Astrocyte of the cerebellum (primary cell): Measurements from ENCODE around the gene DNAH5.

Source experiments
- DNase-seq: peaks from one replicate; pipeline ENCODE4 v3.0.0-alpha.2; 2011; ENCODE audit warnings: low read depth
- H3K4me3 ChIP-seq: 2 replicates; pipeline ENCODE4 v1.5.1; 2011; ENCODE audit warnings: mild to moderate bottlenecking, low read depth, low read length, moderate library complexity
- in situ Hi-C: cut with HindIII; loops from 2 replicates; pipeline ENCODE4 v1.10.0; 2017; ENCODE audit warnings: low sequenced_read_pairs
- TF ChIP-seq, protein P1 (sequence below): IDR thresholded peaks from 2 replicates; pipeline ENCODE4 v1.5.1; 2012; ENCODE audit warnings: low read length, low read depth, moderate library complexity, mild to moderate bottlenecking; ENCODE audit errors: missing control alignments

The DNAH5 gene

DNA sequence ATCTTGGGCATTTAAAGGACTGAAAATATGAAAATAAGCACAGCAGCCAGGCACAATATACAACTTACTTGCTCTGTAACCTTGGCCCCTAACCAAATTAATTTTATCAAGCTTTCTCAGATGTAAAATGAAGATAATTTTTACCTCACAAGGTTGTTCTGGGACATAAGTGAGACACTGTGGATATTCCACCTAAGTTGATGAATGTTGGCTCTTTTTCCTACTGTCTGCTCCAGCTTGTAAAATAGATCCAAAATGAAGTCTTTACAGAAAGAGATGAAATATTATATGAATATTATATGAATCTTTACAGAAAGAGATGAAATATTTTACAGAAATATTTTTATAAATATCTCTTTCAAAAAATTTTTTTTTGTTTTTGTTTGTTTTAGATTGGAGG lies 270.1 kb downstream of the DNAH5 start:
- no peak for DNase-seq
- H3K4me3 ChIP-seq = no peak overlapping the region
- TF ChIP-seq, protein P1, sequence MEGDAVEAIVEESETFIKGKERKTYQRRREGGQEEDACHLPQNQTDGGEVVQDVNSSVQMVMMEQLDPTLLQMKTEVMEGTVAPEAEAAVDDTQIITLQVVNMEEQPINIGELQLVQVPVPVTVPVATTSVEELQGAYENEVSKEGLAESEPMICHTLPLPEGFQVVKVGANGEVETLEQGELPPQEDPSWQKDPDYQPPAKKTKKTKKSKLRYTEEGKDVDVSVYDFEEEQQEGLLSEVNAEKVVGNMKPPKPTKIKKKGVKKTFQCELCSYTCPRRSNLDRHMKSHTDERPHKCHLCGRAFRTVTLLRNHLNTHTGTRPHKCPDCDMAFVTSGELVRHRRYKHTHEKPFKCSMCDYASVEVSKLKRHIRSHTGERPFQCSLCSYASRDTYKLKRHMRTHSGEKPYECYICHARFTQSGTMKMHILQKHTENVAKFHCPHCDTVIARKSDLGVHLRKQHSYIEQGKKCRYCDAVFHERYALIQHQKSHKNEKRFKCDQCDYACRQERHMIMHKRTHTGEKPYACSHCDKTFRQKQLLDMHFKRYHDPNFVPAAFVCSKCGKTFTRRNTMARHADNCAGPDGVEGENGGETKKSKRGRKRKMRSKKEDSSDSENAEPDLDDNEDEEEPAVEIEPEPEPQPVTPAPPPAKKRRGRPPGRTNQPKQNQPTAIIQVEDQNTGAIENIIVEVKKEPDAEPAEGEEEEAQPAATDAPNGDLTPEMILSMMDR = no peak
- in situ Hi-C loops = no loop called here

DNA sequence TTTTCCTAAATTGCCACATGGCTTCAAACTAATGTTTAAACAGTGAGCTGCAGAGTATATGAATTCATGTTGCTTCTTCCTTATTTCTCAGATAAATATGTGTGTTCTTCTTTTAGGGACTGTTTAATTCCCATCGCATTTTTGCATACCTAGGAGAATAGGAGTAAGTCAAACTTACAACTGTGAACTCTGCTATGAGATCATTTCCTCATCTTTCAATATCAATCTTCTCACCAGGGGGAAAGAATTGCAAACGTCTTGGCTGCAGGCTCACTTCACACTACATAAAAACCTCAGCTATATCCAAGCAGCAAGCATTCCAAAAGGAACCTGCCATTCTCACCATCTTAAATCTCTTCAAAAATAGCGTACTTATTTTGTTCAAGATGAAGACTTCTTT lies 271.0 kb downstream of the DNAH5 start:
- in situ Hi-C loops = no loop called here
- TF ChIP-seq, protein P1 = no peak
- DNase-seq = no peak
- no peak overlapping the region for H3K4me3 ChIP-seq

DNA sequence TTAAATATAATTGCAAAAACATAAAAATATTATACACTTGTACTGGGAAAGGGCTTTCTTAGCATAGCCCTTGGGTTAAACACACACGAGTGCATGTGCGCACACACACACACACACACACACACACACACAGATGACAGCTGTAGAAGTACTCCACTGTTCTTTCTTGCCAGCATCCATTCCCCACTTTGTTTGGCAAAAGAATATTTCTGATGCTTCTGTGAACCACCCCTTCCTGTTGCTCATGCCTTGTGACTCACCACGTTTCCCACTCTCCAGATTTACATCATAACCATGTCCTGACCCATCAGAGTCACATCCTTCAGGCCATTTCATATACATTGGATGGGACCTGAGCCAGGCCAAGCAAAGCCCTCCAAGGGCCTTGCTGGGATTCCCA lies 280.1 kb downstream of the DNAH5 start:
- TF ChIP-seq, protein P1 = no peak
- H3K4me3 ChIP-seq = no peak overlapping the region
- in situ Hi-C loops = no loop called here
- DNase-seq = peak; percentile 50

DNA sequence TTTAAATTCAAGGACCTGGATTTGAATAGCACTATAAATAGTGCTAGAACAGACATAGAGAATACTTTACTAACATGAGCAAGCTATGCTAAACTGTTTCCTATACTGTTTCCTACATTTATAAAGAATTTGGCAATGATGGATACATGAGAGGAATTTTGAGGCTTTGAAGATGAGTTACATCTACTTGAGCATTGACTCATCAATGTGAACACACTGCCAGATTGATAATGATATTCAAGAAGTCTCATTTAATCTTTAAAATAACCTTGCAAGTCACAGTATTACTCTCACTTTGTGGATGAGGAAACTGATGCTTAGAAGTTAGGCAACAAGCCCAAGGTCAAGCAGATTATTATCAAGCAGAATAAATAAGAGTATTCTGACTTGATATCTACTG lies 281.9 kb downstream of the DNAH5 start:
- no peak overlapping the region for H3K4me3 ChIP-seq
- DNase-seq = no peak
- TF ChIP-seq, protein P1 = no peak
- in situ Hi-C loops = no loop called here

DNA sequence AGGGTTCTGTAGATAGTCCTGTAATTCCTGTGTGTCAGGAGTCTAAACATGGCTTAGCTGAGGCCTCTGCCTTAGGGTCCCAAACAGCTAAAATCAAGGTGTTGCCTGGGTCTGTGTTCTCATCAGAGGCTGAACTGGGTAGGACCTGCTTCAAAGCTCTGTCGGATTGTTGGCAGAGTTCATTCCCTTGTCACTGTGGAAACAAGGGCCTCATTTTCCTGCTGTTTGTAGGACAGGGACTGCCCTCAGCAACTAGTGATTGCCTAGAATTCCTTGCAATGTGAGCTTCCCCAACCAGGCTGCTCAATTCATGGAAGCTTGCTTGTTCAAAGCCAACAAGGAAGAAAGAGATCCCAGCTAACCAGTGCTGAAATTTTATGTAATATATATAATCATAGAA lies 283.2 kb downstream of the DNAH5 start:
- TF ChIP-seq, protein P1 = no peak
- H3K4me3 ChIP-seq = no peak overlapping the region
- no peak for DNase-seq
- in situ Hi-C loops = no loop called here

DNA sequence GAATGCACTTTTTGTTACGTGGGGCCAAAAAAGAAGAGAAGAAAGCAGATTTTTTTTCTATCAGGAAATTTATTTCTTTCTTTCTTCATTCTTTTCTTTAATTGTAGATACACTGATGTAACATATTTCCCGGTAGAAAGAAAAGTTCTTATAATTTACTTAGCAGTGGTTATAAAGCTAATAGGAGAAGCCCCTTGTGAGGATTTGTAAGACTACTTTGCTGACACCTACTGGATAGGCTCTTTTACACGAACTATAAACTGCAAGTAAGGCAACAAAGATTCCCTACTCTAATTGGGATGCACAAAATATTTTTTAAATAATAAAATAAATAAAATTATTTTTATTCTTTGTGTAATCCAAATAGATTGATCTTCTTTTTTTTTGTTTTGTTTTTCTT lies 284.4 kb downstream of the DNAH5 start:
- in situ Hi-C loops = no loop called here
- H3K4me3 ChIP-seq = no peak overlapping the region
- DNase-seq = peak; percentile 11
- TF ChIP-seq, protein P1 = peak; percentile 7

DNA sequence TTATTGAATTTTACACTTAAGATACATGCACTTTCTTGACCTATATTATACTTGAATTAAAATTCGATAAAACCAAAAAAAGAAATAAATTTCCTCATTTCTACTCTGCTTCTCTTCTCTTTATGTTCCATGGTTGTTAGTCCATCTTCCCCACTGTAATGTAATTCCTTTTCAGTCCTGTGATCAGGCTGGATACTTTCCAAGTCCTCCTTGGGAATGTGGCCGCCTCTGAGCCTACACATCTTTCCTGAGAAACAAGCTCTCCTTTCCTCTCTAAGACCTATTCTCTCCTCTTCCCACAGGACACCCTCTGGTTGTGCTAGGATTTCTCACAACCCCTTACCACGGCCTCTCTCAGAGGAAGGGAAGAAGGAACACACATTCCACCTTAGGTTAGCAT lies 285.1 kb downstream of the DNAH5 start:
- in situ Hi-C loops = no loop called here
- no peak overlapping the region for H3K4me3 ChIP-seq
- peak; percentile 16 for DNase-seq
- TF ChIP-seq, protein P1 = no peak
